ENCODE data around the gene CEP164. TPM values are rescaled to one million over a fixed set of nuclear protein-coding genes. Genes with fewer than 3 reads are reported as not detected.

CEP164 gene
- total and polyA plus RNA-seq, 10 of the 15 experiments (the other 5 are each of a cell fraction or from before 2014, with no cell fraction given) = 4.2 to 31.2 (median 20.2) TPM

DNA sequence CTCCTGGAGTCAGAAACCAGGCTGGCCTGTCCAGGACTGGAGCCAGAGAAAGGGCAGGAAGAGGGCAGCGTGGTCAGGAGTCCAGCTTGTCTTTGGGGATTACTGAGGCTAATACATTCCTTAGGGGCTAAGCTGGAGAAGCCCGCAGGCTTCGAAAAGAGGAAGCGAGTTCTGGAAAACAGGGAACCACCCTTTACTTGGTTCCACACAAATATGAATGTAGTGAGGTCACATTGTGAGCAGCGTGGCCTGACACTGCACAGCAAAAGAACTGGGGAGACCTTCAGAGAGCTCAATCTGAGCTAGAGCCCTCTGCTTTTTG is 132.3 kb downstream of the CEP164 start:
- ATAC-seq (no peak), FAIRE-seq (no peak), DNase-seq (ENCODE audit: low read depth, low spot score) (no peak)
- RAD21 ChIA-PET (ENCODE audit: unreplicated experiment) = interaction anchor here (1.7 kb wide), 1 partner anchor 34 kb away, joined by 5 read pairs; no protein-coding TSS in a partner anchor
- no TSS peak for BruUV-seq (replicated peaks)
- Histone ChIP-seq H4K20me1 (ENCODE audit: control insufficient read depth, insufficient read depth) (no peaks in the 10 kb centered on the region), H3K4me2 (ENCODE audit: control insufficient read depth, insufficient read depth) (no peak overlapping the region), H3K27ac (ENCODE audit: control insufficient read depth, insufficient read depth) (no peak overlapping the region), H3K9me3 (replicated peaks; ENCODE audit: control insufficient read depth, insufficient read depth, low read length) (no peaks in the 10 kb centered on the region), H3K79me2 (ENCODE audit: control insufficient read depth, insufficient read depth, low read length) (no peaks in the 10 kb centered on the region), H3K4me1 (ENCODE audit: control insufficient read depth, insufficient read depth, low read length) (peaks cover 45% of the 10 kb centered on the region), H2AFZ (ENCODE audit: control insufficient read depth, low read depth, low read length) (no peak overlapping the region), H3K36me3 (ENCODE audit: control insufficient read depth in 2 of 2, insufficient read depth in 2 of 2, low read length in 1 of 2) (no peaks in the 10 kb centered on the region), H3K27me3 (replicated peaks in 1 of 2; ENCODE audit: control insufficient read depth in 2 of 2, insufficient read depth in 2 of 2, low read length in 1 of 2) (no peaks in the 10 kb centered on the region), H3K9ac (ENCODE audit: control insufficient read depth, insufficient read depth, low read length) (no peak overlapping the region), H3K4me3 (no peak overlapping the region)
- TF ChIP-seq SPI1 (IDR thresholded peaks at IDR 0.05; ENCODE audit: borderline replicate concordance, insufficient read depth, low read depth, low read length) = peak; percentile 69; the same call in 1 of the 2 replicates
- peak; percentile 28; the same call in 1 of the 2 replicates for TF ChIP-seq IKZF1 (conservative IDR thresholded peaks at IDR 0.05)
- no peak for TF ChIP-seq ETV6 (conservative IDR thresholded peaks at IDR 0.05 in 1 of 2, IDR thresholded peaks at IDR 0.05 in 1 of 2; ENCODE audit: borderline replicate concordance in 1 of 2, low read depth in 1 of 2)
- TF ChIP-seq IKZF2 (IDR thresholded peaks at IDR 0.05) = peak in 1 of 2 experiments; percentile 45; a peak in 1 of 4 replicates
- POLR2A ChIA-PET = interaction anchor here (0.5 to 1.6 kb wide), 2 partner anchors 8 to 234 kb away, joined by 3 to 4 read pairs; no protein-coding TSS in a partner anchor
- CTCF ChIA-PET = interaction anchor here (1.0 to 1.4 kb wide), 4 partner anchors 9 to 161 kb away, joined by 3 to 10 read pairs (median 3); no protein-coding TSS in a partner anchor
- in situ Hi-C loops (cut with MboI) = no loop called here
- SMC1A ChIA-PET (ENCODE audit: uncharacterized antibody, unreplicated experiment) = interaction anchor here (1.0 to 2.1 kb wide), 6 partner anchors 9 to 487 kb away, joined by 3 to 7 read pairs (median 3); no protein-coding TSS in a partner anchor
- intact Hi-C loops (cut with micrococcal nuclease; ENCODE audit: unreplicated experiment) = no loop called here
- 79% methylated on average over 5 of the region's 5 CpGs for WGBS (ENCODE audit: insufficient coverage, insufficient replicate concordance, low lambda C conversion rate, missing lambda C conversion rate)

DNA sequence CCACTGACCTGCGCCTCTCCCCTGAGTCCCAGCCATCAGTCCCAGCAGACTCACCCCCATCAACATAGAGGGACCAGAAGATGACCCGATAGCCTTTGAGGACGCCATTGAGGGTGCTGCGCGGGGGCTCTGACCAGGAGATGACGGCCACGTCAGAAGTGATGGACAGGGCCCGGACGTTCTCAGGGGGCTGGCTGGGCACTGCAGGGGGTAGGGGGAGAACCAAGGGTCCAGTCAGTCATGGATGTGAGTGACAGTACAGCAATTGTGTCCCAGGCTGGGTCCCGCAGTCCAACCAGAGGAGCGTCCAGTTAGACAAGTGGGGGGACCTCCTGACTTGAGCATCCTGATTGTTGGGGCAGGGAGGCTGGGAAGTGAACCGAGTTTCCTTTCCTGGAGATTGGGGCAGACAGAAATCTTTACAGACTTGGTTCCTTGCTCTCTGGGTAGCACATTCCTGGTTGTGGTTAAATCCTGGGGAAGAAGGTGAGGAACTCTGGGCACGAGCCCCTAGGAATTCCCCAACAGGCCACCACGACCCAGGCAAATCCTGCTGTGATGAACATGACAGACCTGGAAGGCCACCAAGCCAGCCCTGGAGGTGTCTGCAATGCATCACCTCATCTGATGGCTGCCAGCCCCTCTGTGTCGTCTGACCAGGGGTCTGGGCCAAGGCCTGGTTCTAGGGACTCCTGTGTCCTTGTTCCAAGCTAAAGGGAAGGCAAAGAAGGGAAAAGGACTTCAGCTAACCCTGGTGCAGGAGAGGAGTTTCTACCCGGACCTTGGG is 133.9 kb downstream of the CEP164 start:
- in situ Hi-C loops (cut with MboI) = no loop called here
- DNase-seq (ENCODE audit: low read depth, low spot score) (no peak), ATAC-seq (no peak), FAIRE-seq (no peak)
- CTCF ChIA-PET = interaction anchor here (1.0 kb wide), 1 partner anchor 18 kb away, joined by 5 read pairs; no protein-coding TSS in a partner anchor
- Histone ChIP-seq H3K4me3 (no peak overlapping the region), H3K27ac (ENCODE audit: control insufficient read depth, insufficient read depth) (no peak overlapping the region), H3K27me3 (replicated peaks in 1 of 2; ENCODE audit: control insufficient read depth in 2 of 2, insufficient read depth in 2 of 2, low read length in 1 of 2) (no peaks in the 10 kb centered on the region; a peak in 1 of 4 replicates), H3K79me2 (ENCODE audit: control insufficient read depth, insufficient read depth, low read length) (no peaks in the 10 kb centered on the region), H3K9ac (ENCODE audit: control insufficient read depth, insufficient read depth, low read length) (no peak overlapping the region), H3K4me2 (ENCODE audit: control insufficient read depth, insufficient read depth) (no peak overlapping the region), H3K36me3 (ENCODE audit: control insufficient read depth in 2 of 2, insufficient read depth in 2 of 2, low read length in 1 of 2) (no peaks in the 10 kb centered on the region), H3K4me1 (ENCODE audit: control insufficient read depth, insufficient read depth, low read length) (peaks cover 32% of the 10 kb centered on the region), H4K20me1 (ENCODE audit: control insufficient read depth, insufficient read depth) (no peaks in the 10 kb centered on the region), H3K9me3 (replicated peaks; ENCODE audit: control insufficient read depth, insufficient read depth, low read length) (no peaks in the 10 kb centered on the region), H2AFZ (ENCODE audit: control insufficient read depth, low read depth, low read length) (no peak overlapping the region)
- intact Hi-C loops (cut with micrococcal nuclease; ENCODE audit: unreplicated experiment) = no loop called here
- WGBS (ENCODE audit: insufficient coverage, insufficient replicate concordance, low lambda C conversion rate, missing lambda C conversion rate) = 53% methylated on average over 16 of the region's 16 CpGs
- no TSS peak for BruUV-seq (replicated peaks)
- SMC1A ChIA-PET (ENCODE audit: uncharacterized antibody, unreplicated experiment) = interaction anchor here (2.1 kb wide), 1 partner anchor 18 kb away, joined by 7 read pairs; no protein-coding TSS in a partner anchor
- POLR2A ChIA-PET = interaction anchor here (1.6 kb wide), 1 partner anchor 10 kb away, joined by 3 read pairs; no protein-coding TSS in a partner anchor
- RAD21 ChIA-PET (ENCODE audit: unreplicated experiment) = no interaction called here
- TF ChIP-seq RCOR1 (conservative IDR thresholded peaks at IDR 0.05; ENCODE audit: low read depth, low read length) (no peak), TCF7 (IDR thresholded peaks at IDR 0.05; ENCODE audit: borderline replicate concordance) (no peak), BACH1 (IDR thresholded peaks at IDR 0.05; ENCODE audit: borderline replicate concordance) (no peak), WRNIP1 (IDR thresholded peaks at IDR 0.05; ENCODE audit: borderline replicate concordance, low read depth, low read length) (no peak), HDAC6 (IDR thresholded peaks at IDR 0.05; ENCODE audit: unreplicated experiment) (no peak), EED (IDR thresholded peaks at IDR 0.05; ENCODE audit: low read depth) (no peak)
- TF ChIP-seq, protein P1, sequence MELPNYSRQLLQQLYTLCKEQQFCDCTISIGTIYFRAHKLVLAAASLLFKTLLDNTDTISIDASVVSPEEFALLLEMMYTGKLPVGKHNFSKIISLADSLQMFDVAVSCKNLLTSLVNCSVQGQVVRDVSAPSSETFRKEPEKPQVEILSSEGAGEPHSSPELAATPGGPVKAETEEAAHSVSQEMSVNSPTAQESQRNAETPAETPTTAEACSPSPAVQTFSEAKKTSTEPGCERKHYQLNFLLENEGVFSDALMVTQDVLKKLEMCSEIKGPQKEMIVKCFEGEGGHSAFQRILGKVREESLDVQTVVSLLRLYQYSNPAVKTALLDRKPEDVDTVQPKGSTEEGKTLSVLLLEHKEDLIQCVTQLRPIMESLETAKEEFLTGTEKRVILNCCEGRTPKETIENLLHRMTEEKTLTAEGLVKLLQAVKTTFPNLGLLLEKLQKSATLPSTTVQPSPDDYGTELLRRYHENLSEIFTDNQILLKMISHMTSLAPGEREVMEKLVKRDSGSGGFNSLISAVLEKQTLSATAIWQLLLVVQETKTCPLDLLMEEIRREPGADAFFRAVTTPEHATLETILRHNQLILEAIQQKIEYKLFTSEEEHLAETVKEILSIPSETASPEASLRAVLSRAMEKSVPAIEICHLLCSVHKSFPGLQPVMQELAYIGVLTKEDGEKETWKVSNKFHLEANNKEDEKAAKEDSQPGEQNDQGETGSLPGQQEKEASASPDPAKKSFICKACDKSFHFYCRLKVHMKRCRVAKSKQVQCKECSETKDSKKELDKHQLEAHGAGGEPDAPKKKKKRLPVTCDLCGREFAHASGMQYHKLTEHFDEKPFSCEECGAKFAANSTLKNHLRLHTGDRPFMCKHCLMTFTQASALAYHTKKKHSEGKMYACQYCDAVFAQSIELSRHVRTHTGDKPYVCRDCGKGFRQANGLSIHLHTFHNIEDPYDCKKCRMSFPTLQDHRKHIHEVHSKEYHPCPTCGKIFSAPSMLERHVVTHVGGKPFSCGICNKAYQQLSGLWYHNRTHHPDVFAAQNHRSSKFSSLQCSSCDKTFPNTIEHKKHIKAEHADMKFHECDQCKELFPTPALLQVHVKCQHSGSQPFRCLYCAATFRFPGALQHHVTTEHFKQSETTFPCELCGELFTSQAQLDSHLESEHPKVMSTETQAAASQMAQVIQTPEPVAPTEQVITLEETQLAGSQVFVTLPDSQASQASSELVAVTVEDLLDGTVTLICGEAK (IDR thresholded peaks at IDR 0.05; ENCODE audit: borderline replicate concordance) = no peak

Measured in GM12878 (cell line).